ENCODE results near the gene ABCC4.

Gene ABCC4

GRCh38 chr13:95301183-95301967, at the start of gene ABCC4:
Gene ABCC4, minus strand, starts transcription at chr13:95301451. Its CDS starts 137 bp downstream, at chr13:95301314.
- TF ChIP-seq EZH2phosphoT487 (IDR thresholded peaks at IDR 0.05; ENCODE audit: borderline replicate concordance, low read length), result no peak
- no peak for TF ChIP-seq CTCF (IDR thresholded peaks at IDR 0.05; ENCODE audit: low read depth, low read length, poor library complexity, severe bottlenecking)
- peak within 1 kb of the TSS; percentile 93 for H3K4me3 ChIP-seq (ENCODE audit: low read length)
- no peak within 1 kb of the TSS for H3K27ac ChIP-seq (ENCODE audit: low read depth, low read length)
- H3K27me3 ChIP-seq (ENCODE audit: control insufficient read depth, low read length), result peaks cover 4% of the 10 kb centered on the region; the same call in 1 of the 2 replicates
- H3F3A ChIP-seq (ENCODE audit: control insufficient read depth, insufficient read depth), result 0 out of 2 replicates have a peak, but pooled peaks cover 5% of the 10 kb centered on the region
- no peaks in the 10 kb centered on the region for H3K9me2 ChIP-seq (replicated peaks; ENCODE audit: control insufficient read depth, low read length)
- no peaks in the 10 kb centered on the region for H3K9me3 ChIP-seq (ENCODE audit: control insufficient read depth, insufficient read depth, low read length)
- H4K20me1 ChIP-seq (ENCODE audit: control insufficient read depth, insufficient read depth, low read depth, low read length), result no peaks in the 10 kb centered on the region
- peaks cover 49% of the 10 kb centered on the region for H3K79me2 ChIP-seq (ENCODE audit: control insufficient read depth, low read length)
- no peaks in the 10 kb centered on the region for H3K36me3 ChIP-seq (ENCODE audit: control insufficient read depth, low read length)
- peaks cover 43% of the 10 kb centered on the region for H3K4me1 ChIP-seq (ENCODE audit: control insufficient read depth, low read length)
- peak within 1 kb of the TSS; percentile 81 for H3K4me2 ChIP-seq (ENCODE audit: low read length)

GRCh38 chr13:95349267-95349666, 48.0 kb upstream of the ABCC4 start:
- Histone ChIP-seq H4K20me1 (ENCODE audit: control insufficient read depth, insufficient read depth, low read depth, low read length) (no peaks in the 10 kb centered on the region), H3K9me3 (ENCODE audit: control insufficient read depth, insufficient read depth, low read length) (no peaks in the 10 kb centered on the region), H3F3A (ENCODE audit: control insufficient read depth, insufficient read depth) (no peaks in the 10 kb centered on the region), H3K4me2 (ENCODE audit: low read length) (no peak overlapping the region), H3K27ac (ENCODE audit: low read depth, low read length) (no peak overlapping the region), H3K4me1 (ENCODE audit: control insufficient read depth, low read length) (no peaks in the 10 kb centered on the region), H3K27me3 (ENCODE audit: control insufficient read depth, low read length) (no peaks in the 10 kb centered on the region), H3K36me3 (ENCODE audit: control insufficient read depth, low read length) (no peaks in the 10 kb centered on the region), H3K4me3 (ENCODE audit: low read length) (no peak overlapping the region), H3K9me2 (replicated peaks; ENCODE audit: control insufficient read depth, low read length) (no peaks in the 10 kb centered on the region), H3K79me2 (ENCODE audit: control insufficient read depth, low read length) (no peaks in the 10 kb centered on the region)
- TF ChIP-seq CTCF (IDR thresholded peaks at IDR 0.05; ENCODE audit: low read depth, low read length, poor library complexity, severe bottlenecking) (no peak), EZH2phosphoT487 (IDR thresholded peaks at IDR 0.05; ENCODE audit: borderline replicate concordance, low read length) (no peak)

GRCh38 chr13:95343944-95344343, 42.7 kb upstream of the ABCC4 start:
- TF ChIP-seq EZH2phosphoT487 (IDR thresholded peaks at IDR 0.05; ENCODE audit: borderline replicate concordance, low read length), result no peak
- no peak for TF ChIP-seq CTCF (IDR thresholded peaks at IDR 0.05; ENCODE audit: low read depth, low read length, poor library complexity, severe bottlenecking)
- Histone ChIP-seq H3K4me1 (ENCODE audit: control insufficient read depth, low read length) (no peaks in the 10 kb centered on the region), H3K27ac (ENCODE audit: low read depth, low read length) (no peak overlapping the region), H3F3A (ENCODE audit: control insufficient read depth, insufficient read depth) (no peaks in the 10 kb centered on the region), H3K36me3 (ENCODE audit: control insufficient read depth, low read length) (no peaks in the 10 kb centered on the region), H3K4me2 (ENCODE audit: low read length) (no peak overlapping the region), H3K4me3 (ENCODE audit: low read length) (no peak overlapping the region), H3K9me3 (ENCODE audit: control insufficient read depth, insufficient read depth, low read length) (no peaks in the 10 kb centered on the region), H3K9me2 (replicated peaks; ENCODE audit: control insufficient read depth, low read length) (no peaks in the 10 kb centered on the region), H4K20me1 (ENCODE audit: control insufficient read depth, insufficient read depth, low read depth, low read length) (no peaks in the 10 kb centered on the region), H3K27me3 (ENCODE audit: control insufficient read depth, low read length) (no peaks in the 10 kb centered on the region), H3K79me2 (ENCODE audit: control insufficient read depth, low read length) (no peaks in the 10 kb centered on the region)
